Measurements from ENCODE around the gene AFAP1L1. TPM values are rescaled to one million over a fixed set of nuclear protein-coding genes. Genes with fewer than 3 reads are reported as not detected.

Gene AFAP1L1
- total RNA-seq (2014; rRNA removed; shearing (Covaris generic)), result 1.4 and 2.3 TPM in 2 replicates
- polyA plus RNA-seq (2014; cell fraction: nucleus; rRNA removed), result 1.2 and 4.7 TPM in 2 replicates

- no peak for DNase-seq (ENCODE audit: extremely low read depth, low read depth)
Observed at GRCh38 chr5:149271716-149272563, at the start of gene AFAP1L1. Gene AFAP1L1 (plus strand): TSS chr5:149271859. CDS start chr5:149271969, 110 bp downstream.

- DNase-seq (ENCODE audit: extremely low read depth, low read depth), result no peak
Observed at GRCh38 chr5:149223081-149223848, 48.4 kb upstream of the AFAP1L1 start.

- no peak for DNase-seq (ENCODE audit: extremely low read depth, low read depth)
Observed at GRCh38 chr5:149224282-149224681, 47.4 kb upstream of the AFAP1L1 start.

- no peak for DNase-seq (ENCODE audit: extremely low read depth, low read depth)
Observed at GRCh38 chr5:149227168-149227826, 44.4 kb upstream of the AFAP1L1 start.

- peak; percentile 69 for DNase-seq (ENCODE audit: extremely low read depth, low read depth)
Observed at GRCh38 chr5:149228618-149229297, 42.9 kb upstream of the AFAP1L1 start.

- no peak for DNase-seq (ENCODE audit: extremely low read depth, low read depth)
Observed at GRCh38 chr5:149229298-149229937, 42.2 kb upstream of the AFAP1L1 start.

GRCh38 chr5:149235841-149236240, 35.8 kb upstream of the AFAP1L1 start:
- no peak for DNase-seq (ENCODE audit: extremely low read depth, low read depth)

GRCh38 chr5:149237662-149238061, 34.0 kb upstream of the AFAP1L1 start:
- DNase-seq (ENCODE audit: extremely low read depth, low read depth), result no peak

- DNase-seq (ENCODE audit: extremely low read depth, low read depth), result no peak
Observed at GRCh38 chr5:149238540-149238939, 33.1 kb upstream of the AFAP1L1 start.

GRCh38 chr5:149239917-149240316, 31.7 kb upstream of the AFAP1L1 start:
- no peak for DNase-seq (ENCODE audit: extremely low read depth, low read depth)

GRCh38 chr5:149240354-149240998, 31.2 kb upstream of the AFAP1L1 start:
- no peak for DNase-seq (ENCODE audit: extremely low read depth, low read depth)

GRCh38 chr5:149242339-149242738, 29.3 kb upstream of the AFAP1L1 start:
- DNase-seq (ENCODE audit: extremely low read depth, low read depth), result no peak

GRCh38 chr5:149246906-149247305, 24.8 kb upstream of the AFAP1L1 start:
- DNase-seq (ENCODE audit: extremely low read depth, low read depth), result no peak

GRCh38 chr5:149247726-149248125, 23.9 kb upstream of the AFAP1L1 start:
- DNase-seq (ENCODE audit: extremely low read depth, low read depth), result no peak

GRCh38 chr5:149251546-149251945, 20.1 kb upstream of the AFAP1L1 start:
- DNase-seq (ENCODE audit: extremely low read depth, low read depth), result no peak

- DNase-seq (ENCODE audit: extremely low read depth, low read depth), result no peak
Observed at GRCh38 chr5:149254506-149254905, 17.2 kb upstream of the AFAP1L1 start.

GRCh38 chr5:149256451-149256850, 15.2 kb upstream of the AFAP1L1 start:
- DNase-seq (ENCODE audit: extremely low read depth, low read depth), result no peak

- DNase-seq (ENCODE audit: extremely low read depth, low read depth), result no peak
Observed at GRCh38 chr5:149257131-149257530, 14.5 kb upstream of the AFAP1L1 start.

GRCh38 chr5:149257889-149258705, 13.6 kb upstream of the AFAP1L1 start:
- DNase-seq (ENCODE audit: extremely low read depth, low read depth), result no peak
